ENCODE data around the gene MYH2. TPM values are rescaled to one million over a fixed set of nuclear protein-coding genes. Genes with fewer than 3 reads are reported as not detected.

MYH2 gene
- total RNA-seq, 1 donor from 2014 or later: not detected

DNA sequence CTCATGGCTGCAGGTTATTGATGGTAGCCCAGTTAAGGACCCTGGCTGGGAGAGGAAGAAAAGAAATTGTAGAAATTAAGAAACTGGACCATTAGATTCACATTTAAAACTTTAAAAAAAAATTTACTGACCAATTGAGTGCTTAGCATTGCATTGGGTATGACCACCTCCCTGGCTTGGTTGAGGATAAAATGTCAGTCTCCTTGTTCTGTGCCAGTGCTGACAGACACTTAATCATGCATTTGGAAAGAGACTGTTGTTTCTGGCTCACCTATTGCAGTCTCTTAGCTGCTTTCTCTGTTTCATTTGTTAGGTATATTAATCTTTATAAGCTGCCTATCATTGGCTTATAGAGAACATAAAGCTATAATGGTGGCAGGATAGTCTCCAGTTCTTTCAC lies 32.8 kb downstream of the MYH2 start:
- intact Hi-C loops (cut with DNase I): no loop called here
- H3K27me3 ChIP-seq: no peaks in the 10 kb centered on the region
- H3K27ac ChIP-seq: no peak overlapping the region
- DNase-seq (ENCODE audit: extremely low spot score in 2 of 2): no peak
- H3K4me1 ChIP-seq: no peaks in the 10 kb centered on the region
- no peak overlapping the region for H3K4me3 ChIP-seq
- H3K36me3 ChIP-seq: no peaks in the 10 kb centered on the region
- H3K9me3 ChIP-seq: no peaks in the 10 kb centered on the region
- TF ChIP-seq POLR2A (IDR thresholded peaks at IDR 0.05): no peak
- TF ChIP-seq POLR2AphosphoS5 (IDR thresholded peaks at IDR 0.05; ENCODE audit: insufficient read depth in 1 of 2, low read depth in 1 of 2): no peak
- TF ChIP-seq, protein P1, sequence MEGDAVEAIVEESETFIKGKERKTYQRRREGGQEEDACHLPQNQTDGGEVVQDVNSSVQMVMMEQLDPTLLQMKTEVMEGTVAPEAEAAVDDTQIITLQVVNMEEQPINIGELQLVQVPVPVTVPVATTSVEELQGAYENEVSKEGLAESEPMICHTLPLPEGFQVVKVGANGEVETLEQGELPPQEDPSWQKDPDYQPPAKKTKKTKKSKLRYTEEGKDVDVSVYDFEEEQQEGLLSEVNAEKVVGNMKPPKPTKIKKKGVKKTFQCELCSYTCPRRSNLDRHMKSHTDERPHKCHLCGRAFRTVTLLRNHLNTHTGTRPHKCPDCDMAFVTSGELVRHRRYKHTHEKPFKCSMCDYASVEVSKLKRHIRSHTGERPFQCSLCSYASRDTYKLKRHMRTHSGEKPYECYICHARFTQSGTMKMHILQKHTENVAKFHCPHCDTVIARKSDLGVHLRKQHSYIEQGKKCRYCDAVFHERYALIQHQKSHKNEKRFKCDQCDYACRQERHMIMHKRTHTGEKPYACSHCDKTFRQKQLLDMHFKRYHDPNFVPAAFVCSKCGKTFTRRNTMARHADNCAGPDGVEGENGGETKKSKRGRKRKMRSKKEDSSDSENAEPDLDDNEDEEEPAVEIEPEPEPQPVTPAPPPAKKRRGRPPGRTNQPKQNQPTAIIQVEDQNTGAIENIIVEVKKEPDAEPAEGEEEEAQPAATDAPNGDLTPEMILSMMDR (IDR thresholded peaks at IDR 0.05): no peak

DNA sequence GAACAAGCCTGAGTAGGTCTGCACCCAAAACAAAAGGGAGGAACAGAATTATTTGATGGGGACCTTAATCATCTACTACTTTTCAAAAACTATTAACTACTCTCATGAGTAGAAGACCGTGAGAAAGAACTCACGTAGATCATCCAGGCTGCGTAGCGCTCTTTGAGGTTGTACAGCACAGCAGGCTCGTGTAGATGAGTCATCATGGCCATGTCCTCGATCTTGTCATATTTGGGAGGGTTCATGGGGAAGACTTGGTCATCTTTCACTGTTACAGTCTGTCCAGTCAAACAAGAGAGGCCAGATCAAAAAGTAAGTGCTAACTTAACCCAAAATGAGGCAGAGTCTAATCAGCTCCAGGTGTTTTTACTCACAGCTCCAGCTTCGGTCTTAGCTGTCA lies 33.4 kb downstream of the MYH2 start:
- H3K27ac ChIP-seq: no peak overlapping the region
- intact Hi-C loops (cut with DNase I): no loop called here

DNA sequence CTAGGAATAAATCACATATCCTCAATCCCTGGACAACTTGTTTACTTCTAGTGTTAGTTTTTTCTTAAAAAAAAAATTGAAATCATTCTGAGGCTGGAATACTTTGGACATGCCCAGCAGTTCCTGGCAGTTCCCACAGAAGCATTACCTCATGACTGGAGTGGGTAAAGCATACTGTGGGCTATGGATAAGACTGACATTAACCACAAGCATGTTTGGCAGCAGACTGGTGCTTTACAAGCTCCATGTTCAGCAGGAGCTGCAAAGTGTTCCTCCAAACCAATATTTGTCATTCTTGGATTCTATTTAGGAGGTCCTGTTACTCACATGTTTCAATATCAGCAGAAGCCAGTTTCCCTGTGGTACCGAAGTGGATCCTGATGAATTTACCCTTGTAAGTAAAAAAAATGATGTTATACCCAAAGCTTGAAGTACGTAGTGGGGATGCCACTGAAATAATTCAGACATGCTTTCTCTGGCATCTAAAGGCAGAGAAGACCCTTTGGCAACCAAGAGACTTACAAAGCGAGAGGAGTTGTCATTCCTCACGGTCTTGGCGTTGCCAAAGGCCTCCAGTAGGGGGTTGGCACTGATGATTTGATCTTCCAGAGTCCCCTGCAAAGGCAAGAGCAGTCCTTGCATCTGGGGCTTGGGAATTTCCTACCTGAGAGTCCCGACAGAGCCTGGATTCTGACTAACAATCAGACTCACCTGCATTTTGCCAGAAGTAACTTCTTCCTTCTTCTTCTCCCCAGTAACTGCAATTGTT lies 36.0 kb downstream of the MYH2 start:
- H3K4me3 ChIP-seq: no peak overlapping the region
- TF ChIP-seq POLR2AphosphoS5 (IDR thresholded peaks at IDR 0.05; ENCODE audit: insufficient read depth in 1 of 2, low read depth in 1 of 2): no peak
- TF ChIP-seq, protein P1 (IDR thresholded peaks at IDR 0.05): no peak
- TF ChIP-seq POLR2A (IDR thresholded peaks at IDR 0.05): no peak
- no peaks in the 10 kb centered on the region for H3K36me3 ChIP-seq
- H3K4me1 ChIP-seq: no peaks in the 10 kb centered on the region
- no peaks in the 10 kb centered on the region for H3K27me3 ChIP-seq
- no peaks in the 10 kb centered on the region for H3K9me3 ChIP-seq
- DNase-seq (ENCODE audit: extremely low spot score in 2 of 2): no peak
- intact Hi-C loops (cut with DNase I): no loop called here
- H3K27ac ChIP-seq: no peak overlapping the region

More for the DNA sequence above, 33.4 kb downstream of the MYH2 start:
- TF ChIP-seq, protein P1 (IDR thresholded peaks at IDR 0.05): no peak
- TF ChIP-seq POLR2AphosphoS5 (IDR thresholded peaks at IDR 0.05; ENCODE audit: insufficient read depth in 1 of 2, low read depth in 1 of 2) (no peak), POLR2A (IDR thresholded peaks at IDR 0.05) (no peak)
- no peak for DNase-seq (ENCODE audit: extremely low spot score in 2 of 2)
- no peaks in the 10 kb centered on the region for H3K36me3 ChIP-seq
- H3K27me3 ChIP-seq: no peaks in the 10 kb centered on the region
- no peaks in the 10 kb centered on the region for H3K4me1 ChIP-seq
- H3K4me3 ChIP-seq: no peak overlapping the region
- H3K9me3 ChIP-seq: no peaks in the 10 kb centered on the region

DNA sequence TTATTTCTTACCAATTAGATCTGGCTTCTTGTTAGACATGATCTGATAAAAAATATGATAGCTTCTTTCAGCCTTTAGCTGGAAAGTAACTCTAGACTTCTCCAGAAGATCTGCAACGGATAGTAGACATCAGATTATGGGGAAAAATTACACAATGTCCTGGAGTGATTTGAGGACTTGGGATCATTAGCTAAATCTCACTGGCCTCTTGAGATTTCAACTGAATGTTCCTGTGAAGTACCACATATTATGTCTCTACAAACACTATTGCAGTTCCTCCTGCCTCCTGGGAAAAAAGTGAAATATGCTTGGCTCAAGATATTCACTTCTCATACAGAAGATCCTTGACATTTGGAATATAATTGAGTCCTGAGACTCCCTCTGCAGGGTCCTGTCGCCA lies 36.6 kb downstream of the MYH2 start:
- no peaks in the 10 kb centered on the region for H3K4me1 ChIP-seq
- intact Hi-C loops (cut with DNase I): no loop called here
- no peaks in the 10 kb centered on the region for H3K9me3 ChIP-seq

DNA sequence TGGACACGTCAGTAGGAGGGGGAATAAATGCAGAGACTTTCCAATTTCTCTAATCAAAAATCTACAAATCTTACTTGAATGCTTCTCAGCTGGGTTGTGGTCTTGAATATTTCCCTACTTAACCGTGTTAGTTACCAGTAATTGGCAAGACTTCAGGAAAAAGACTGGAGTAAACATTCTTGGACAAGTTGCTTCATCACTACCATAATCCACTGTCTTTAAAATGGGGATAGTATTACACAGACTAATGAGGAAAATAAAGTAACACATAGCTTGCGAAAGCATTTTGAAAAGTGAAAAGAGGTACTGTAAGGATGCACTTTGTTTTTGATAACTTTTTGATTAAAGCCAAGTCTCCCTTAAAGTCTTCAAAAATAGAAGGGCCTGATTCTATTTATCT lies 49.5 kb downstream of the MYH2 start:
- TF ChIP-seq, protein P1 (IDR thresholded peaks at IDR 0.05): no peak
- TF ChIP-seq POLR2AphosphoS5 (IDR thresholded peaks at IDR 0.05; ENCODE audit: insufficient read depth in 1 of 2, low read depth in 1 of 2) (no peak), POLR2A (IDR thresholded peaks at IDR 0.05) (no peak)
- H3K36me3 ChIP-seq: no peaks in the 10 kb centered on the region
- intact Hi-C loops (cut with DNase I): no loop called here
- no peak overlapping the region for H3K27ac ChIP-seq
- no peaks in the 10 kb centered on the region for H3K9me3 ChIP-seq
- no peak for DNase-seq (ENCODE audit: extremely low spot score in 2 of 2)
- no peaks in the 10 kb centered on the region for H3K4me1 ChIP-seq
- H3K4me3 ChIP-seq: no peak overlapping the region
- H3K27me3 ChIP-seq: no peaks in the 10 kb centered on the region

More for the DNA sequence above, 36.6 kb downstream of the MYH2 start:
- Histone ChIP-seq H3K36me3 (no peaks in the 10 kb centered on the region), H3K4me3 (no peak overlapping the region), H3K27me3 (no peaks in the 10 kb centered on the region), H3K27ac (no peak overlapping the region)
- TF ChIP-seq, protein P1 (IDR thresholded peaks at IDR 0.05): no peak
- TF ChIP-seq POLR2A (IDR thresholded peaks at IDR 0.05): no peak
- no peak for TF ChIP-seq POLR2AphosphoS5 (IDR thresholded peaks at IDR 0.05; ENCODE audit: insufficient read depth in 1 of 2, low read depth in 1 of 2)
- DNase-seq (ENCODE audit: extremely low spot score in 2 of 2): no peak

Data from vagina (tissue), 2 donors.